HepG2 (cell line): Measurements from ENCODE around the gene DAB1. TPM values are rescaled to one million over a fixed set of nuclear protein-coding genes. Genes with fewer than 3 reads are reported as not detected.

Experiments
- ATAC-seq: fragments of 200-7000 bp; cut with Tn5 transposase; 3 replicates; pipeline ENCODE4 v1.9.1; 2020; ENCODE audit warnings: mild to moderate bottlenecking, moderate library complexity
- BruUV-seq: library from RNA; stranded (reverse); fragments of 400-500 nt; replicated peaks from 2 replicates; lab custom pipeline; 2021; lab: Mats Ljungman, UMichigan
- CTCF ChIA-PET: fragments of 300-600 bp; formaldehyde crosslinking; extraction: SDS; loops from one replicate; lab custom pipeline; 2021; ENCODE audit warnings: low total read pairs, inconsistent platforms, low intra/inter-chr PET ratio; lab: Yijun Ruan, JAX
- POLR2A ChIA-PET: fragments of 350-600 bp; sonication (Branson Sonifier 250); formaldehyde crosslinking; loops from one replicate; lab custom pipeline; 2020; ENCODE audit warnings: antibody characterized with exemption, inconsistent platforms; lab: Yijun Ruan, JAX
- DNase-seq: peaks from one replicate; pipeline ENCODE4 v3.0.0-alpha.2; 2015; ENCODE audit warnings: low spot score
- FAIRE-seq: peaks from 3 replicates; lab custom pipeline; 2011; peaks lifted over from hg19 to GRCh38; lab: Jason Lieb, UNC
- H2AFZ ChIP-seq: one replicate; pipeline ENCODE4 v1.6.1; 2011; ENCODE audit warnings: low read length, inconsistent platforms
- H3K27ac ChIP-seq: fragments of 300-600 bp; 3 replicates; pipeline ENCODE4 v1.8.0; 2011; ENCODE audit warnings: mixed run types, mild to moderate bottlenecking, mixed read lengths, low read length, inconsistent platforms; ENCODE audit not compliant: insufficient read depth; ENCODE audit errors: extremely low read length
- H3K27me3 ChIP-seq, 2 experiments: fragments of 200-600 bp in 1 of 2; 2 replicates in 1 of 2; 3 replicates in 1 of 2; pipeline versions ENCODE4 v1.6.0 to v1.8.0; 2011; ENCODE audit warnings: low read length in 2 of 2, mild to moderate bottlenecking in 2 of 2, moderate library complexity in 2 of 2, inconsistent platforms in 1 of 2; ENCODE audit not compliant: insufficient read depth in 2 of 2, control insufficient read depth in 1 of 2
- H3K36me3 ChIP-seq, 2 experiments: fragments of 200-600 bp in 1 of 2; replicated peaks in 1 of 2; 2 replicates in 1 of 2; 3 replicates in 1 of 2; pipeline versions ENCODE4 v1.5.1 to v1.8.0; 2011; ENCODE audit warnings: low read length in 2 of 2, inconsistent platforms in 1 of 2; ENCODE audit not compliant: insufficient read depth in 2 of 2, control insufficient read depth in 1 of 2
- H3K4me1 ChIP-seq: 2 replicates; pipeline ENCODE4 v1.5.1; 2012; ENCODE audit warnings: low read length, inconsistent platforms; ENCODE audit not compliant: insufficient read depth
- H3K4me2 ChIP-seq: 2 replicates; pipeline ENCODE4 v1.6.0; 2011; ENCODE audit warnings: low read depth, low read length, inconsistent platforms
- H3K4me3 ChIP-seq, 3 experiments: fragments of 200-600 bp in 1 of 3; sonication (generic), shearing (Covaris generic) in 1 of 3; replicated peaks in 1 of 3; 2 replicates each; pipeline ENCODE4 v1.5.1; 2011 to 2016; ENCODE audit warnings: low read length in 3 of 3, inconsistent platforms in 2 of 3, low read depth in 2 of 3, mild to moderate bottlenecking in 2 of 3, control low read depth in 1 of 3, mixed read lengths in 1 of 3; ENCODE audit not compliant: insufficient read depth in 1 of 3
- H3K79me2 ChIP-seq: one replicate; pipeline ENCODE4 v1.6.1; 2011; ENCODE audit warnings: low read length, inconsistent platforms; ENCODE audit not compliant: insufficient read depth
- H3K9ac ChIP-seq: 2 replicates; pipeline ENCODE4 v1.6.0; 2011; ENCODE audit warnings: mild to moderate bottlenecking, low read depth, low read length, inconsistent platforms; ENCODE audit not compliant: insufficient read depth
- H3K9me3 ChIP-seq: 2 replicates; pipeline ENCODE4 v1.5.1; 2012; ENCODE audit warnings: mild to moderate bottlenecking, low read length
- H4K20me1 ChIP-seq: 2 replicates; pipeline ENCODE4 v1.6.0; 2011; ENCODE audit warnings: inconsistent platforms, mild to moderate bottlenecking, low read length, moderate library complexity; ENCODE audit not compliant: insufficient read depth
- AHDC1 ChIP-seq: sonication (generic); formaldehyde crosslinking; IDR thresholded peaks from 2 replicates; pipeline ENCODE4 v1.5.1; 2020; ENCODE audit warnings: mild to moderate bottlenecking, missing genetic modification reagents, borderline replicate concordance
- AKAP8 ChIP-seq: sonication (generic); formaldehyde crosslinking; IDR thresholded peaks from 2 replicates; pipeline ENCODE4 v1.5.1; 2020; ENCODE audit warnings: mild to moderate bottlenecking, missing genetic modification reagents
- ARID3A ChIP-seq: IDR thresholded peaks from 2 replicates; pipeline ENCODE4 v1.6.1; 2012; ENCODE audit warnings: low read depth, low read length, improper control_type of control experiment
- EHMT2 ChIP-seq: fragments of 200-600 bp; sonication (generic); IDR thresholded peaks from 2 replicates; pipeline ENCODE4 v1.7.0; 2017; ENCODE audit warnings: antibody characterized with exemption, low read depth, low read length, borderline replicate concordance
- FOXP4 ChIP-seq: sonication (generic); formaldehyde crosslinking; IDR thresholded peaks from 2 replicates; pipeline ENCODE4 v1.4.0; 2020; ENCODE audit warnings: missing genetic modification reagents
- HMG20A ChIP-seq: IDR thresholded peaks from 2 replicates; pipeline ENCODE4 v1.6.1; 2016; ENCODE audit warnings: borderline replicate concordance
- HNF1B ChIP-seq: sonication (generic); formaldehyde crosslinking; IDR thresholded peaks from 2 replicates; pipeline ENCODE4 v1.5.1; 2020; ENCODE audit warnings: mild to moderate bottlenecking, moderate library complexity, missing genetic modification reagents
- NCOR1 ChIP-seq: fragments of 200-600 bp; sonication (generic); IDR thresholded peaks from 2 replicates; pipeline ENCODE4 v1.7.0; 2017; ENCODE audit warnings: antibody characterized with exemption, low read length, borderline replicate concordance
- PHF8 ChIP-seq: sonication (generic); formaldehyde crosslinking; IDR thresholded peaks from 2 replicates; pipeline ENCODE4 v1.5.0; 2020; ENCODE audit warnings: missing genetic modification reagents
- POGZ ChIP-seq: sonication (generic); formaldehyde crosslinking; IDR thresholded peaks from 2 replicates; pipeline ENCODE4 v1.4.0; 2020; ENCODE audit warnings: mild to moderate bottlenecking, missing genetic modification reagents
- SOX13 ChIP-seq, 3 experiments: fragments of 450-650 bp in 1 of 3; sonication (generic) in 1 of 3; formaldehyde crosslinking in 1 of 3; IDR thresholded peaks in 2 of 3; conservative IDR thresholded peaks in 1 of 3; 2 replicates each; pipeline versions ENCODE4 v1.5.0 to v1.6.1; 2016 to 2020; ENCODE audit warnings: antibody characterized with exemption in 1 of 3, mild to moderate bottlenecking in 1 of 3, missing compliant biosample characterization in 1 of 3, missing genetic modification reagents in 1 of 3, moderate library complexity in 1 of 3
- ZNF891 ChIP-seq: sonication (generic); formaldehyde crosslinking; IDR thresholded peaks from 2 replicates; pipeline ENCODE4 v1.5.0; 2020; ENCODE audit warnings: mild to moderate bottlenecking, missing genetic modification reagents
- WGBS: methylation state at CpG from one replicate; pipeline ENCODE4 v1.1.6; 2017; ENCODE audit warnings: low lambda C conversion rate; 5-methylcytosine and 5-hydroxymethylcytosine counted together
- in situ Hi-C: cut with HindIII; loops from 2 replicates; pipeline ENCODE4 v1.10.0; 2017; ENCODE audit warnings: low pct_unique_long_range_greater_than_20kb; ENCODE audit not compliant: extremely low pct_ligation_motif_present
- intact Hi-C: fragments of 100-400 bp; cut with micrococcal nuclease; formaldehyde crosslinking; loops from one replicate; pipeline ENCODE4 v1.10.0; 2022; ENCODE audit not compliant: unreplicated experiment
- polyA plus RNA-seq, 8 experiments: library from polyadenylated mRNA; depleted of rRNA in 3 of 8; stranded (reverse) in 7 of 8; unstranded in 1 of 8; fragments of >200 nt; fragmentation: Illumina TruSeq in 4 of 8; extraction: Trizol in 4 of 8; gene quantifications; 2 replicates each; pipeline versions ENCODE4 v1.2.1 to v1.2.3, GENCODE V29; 2011 to 2016; ENCODE audit warnings: low read depth in 4 of 8, missing spikeins in 1 of 8, mixed read lengths in 1 of 8; ENCODE audit not compliant: insufficient read depth in 1 of 8
- total RNA-seq, 5 experiments: library from RNA; depleted of rRNA; stranded (reverse); fragments of >200 nt; fragmentation: Illumina TruSeq; extraction: Trizol; gene quantifications; 2 replicates each; pipeline ENCODE4 v1.2.3, GENCODE V29; 2016; ENCODE audit warnings: low read depth in 1 of 5

Gene DAB1
- total and polyA plus RNA-seq, 2 of the 13 experiments (the other 11 are each of a cell fraction or from before 2014, with no cell fraction given) = 0.04 to 0.13 TPM

- H3K9me3 ChIP-seq = no peaks in the 10 kb centered on the region
- peaks cover 23% of the 10 kb centered on the region for H3K4me1 ChIP-seq
- FAIRE-seq (peak; percentile 70), DNase-seq (peak; percentile 57), ATAC-seq (peak; percentile 94)
- no peaks in the 10 kb centered on the region for H3K36me3 ChIP-seq
- H3K27ac ChIP-seq = no peak overlapping the region
- peak overlapping the region; percentile 46 for H3K4me2 ChIP-seq
- H3K9ac ChIP-seq = no peak overlapping the region
- no peak overlapping the region for H3K4me3 ChIP-seq
- in situ Hi-C loops = no loop called here
- no TSS peak for BruUV-seq
- no peaks in the 10 kb centered on the region for H4K20me1 ChIP-seq
- no peaks in the 10 kb centered on the region for H3K79me2 ChIP-seq
- WGBS = 0% methylated on average over 5 of the region's 5 CpGs
- no peaks in the 10 kb centered on the region for H3K27me3 ChIP-seq
- intact Hi-C loops = no loop called here
- POLR2A ChIA-PET = no interaction called here
- H2AFZ ChIP-seq = no peak overlapping the region
- CTCF ChIA-PET = no interaction called here
- TF ChIP-seq ZNF891 (CRISPR knock-in tag) (no peak), HNF1B (CRISPR knock-in tag) (peak; percentile 83), AKAP8 (CRISPR knock-in tag) (no peak), FOXP4 (CRISPR knock-in tag) (peak; percentile 19; the same call in 1 of the 2 replicates), HMG20A (CRISPR knock-in tag) (0 out of 2 replicates have a peak, but pooled peaks have one; percentile 16), PHF8 (CRISPR knock-in tag) (no peak), SOX13 (IDR thresholded peaks at IDR 0.05) (no peak), SOX13 (CRISPR knock-in tag; conservative IDR thresholded peaks at IDR 0.05 in 1 of 2, IDR thresholded peaks at IDR 0.05 in 1 of 2) (peak in 1 of 2 experiments; percentile 9; a peak in 1 of 4 replicates), EHMT2 (peak; percentile 47; the same call in 1 of the 2 replicates), POGZ (CRISPR knock-in tag) (0 out of 2 replicates have a peak, but pooled peaks have one; percentile 45), ARID3A (peak; percentile 9; the same call in 1 of the 2 replicates), AHDC1 (CRISPR knock-in tag) (peak; percentile 36; the same call in 1 of the 2 replicates), NCOR1 (peak; percentile 24; the same call in 1 of the 2 replicates)
Observed at GRCh38 chr1:57400048-57400447, 23.8 kb downstream of the DAB1 start.
